ENCODE measurements around the gene CELF3.

The CELF3 gene

DNA sequence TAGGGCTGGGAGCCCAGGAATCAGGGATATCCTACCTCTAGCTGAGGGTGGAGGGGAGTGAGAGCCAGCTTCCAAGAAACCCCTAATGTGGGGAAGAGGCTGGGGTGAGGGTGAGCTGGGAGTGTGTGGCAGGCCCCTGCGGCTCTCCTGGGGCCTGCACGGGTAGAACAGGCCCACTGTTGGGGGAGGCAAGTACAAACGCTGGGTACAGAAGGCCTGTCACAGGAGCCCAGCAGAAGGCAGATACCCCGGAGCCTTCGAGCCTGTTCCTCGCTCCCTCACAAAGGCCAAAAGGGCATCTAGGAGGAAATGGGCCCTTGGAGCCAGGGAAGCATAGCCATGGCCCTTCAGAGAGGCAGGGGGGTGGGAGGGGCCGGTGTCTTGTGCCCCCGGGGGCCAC, 13.7 kb downstream of the CELF3 start:
- TF ChIP-seq GATA3 (IDR thresholded peaks at IDR 0.05; ENCODE audit: low read depth, low read length) (no peak), GATA2 (IDR thresholded peaks at IDR 0.05; ENCODE audit: low read depth, low read length) (no peak)

DNA sequence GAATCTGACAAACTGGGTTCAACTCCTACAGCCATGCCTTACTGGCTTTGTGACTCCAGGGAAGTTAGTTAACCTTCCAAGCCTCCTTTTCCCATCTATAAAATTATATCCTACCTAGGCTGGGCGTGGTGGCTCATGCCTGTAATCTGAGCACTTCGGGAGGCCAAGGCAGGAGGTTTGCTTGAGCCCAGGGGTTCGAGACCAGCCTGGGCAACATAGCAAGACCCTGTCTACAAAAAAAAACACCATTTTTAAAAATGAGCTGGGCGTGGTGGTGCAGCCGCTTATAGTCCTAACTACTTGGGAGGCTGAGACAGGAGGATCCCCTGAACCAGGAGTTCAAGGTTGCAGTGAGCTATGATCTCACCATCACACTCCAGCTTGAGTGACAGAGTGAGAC, 15.1 kb downstream of the CELF3 start:
- TF ChIP-seq GATA2 (IDR thresholded peaks at IDR 0.05; ENCODE audit: low read depth, low read length) (no peak), GATA3 (IDR thresholded peaks at IDR 0.05; ENCODE audit: low read depth, low read length) (no peak)

DNA sequence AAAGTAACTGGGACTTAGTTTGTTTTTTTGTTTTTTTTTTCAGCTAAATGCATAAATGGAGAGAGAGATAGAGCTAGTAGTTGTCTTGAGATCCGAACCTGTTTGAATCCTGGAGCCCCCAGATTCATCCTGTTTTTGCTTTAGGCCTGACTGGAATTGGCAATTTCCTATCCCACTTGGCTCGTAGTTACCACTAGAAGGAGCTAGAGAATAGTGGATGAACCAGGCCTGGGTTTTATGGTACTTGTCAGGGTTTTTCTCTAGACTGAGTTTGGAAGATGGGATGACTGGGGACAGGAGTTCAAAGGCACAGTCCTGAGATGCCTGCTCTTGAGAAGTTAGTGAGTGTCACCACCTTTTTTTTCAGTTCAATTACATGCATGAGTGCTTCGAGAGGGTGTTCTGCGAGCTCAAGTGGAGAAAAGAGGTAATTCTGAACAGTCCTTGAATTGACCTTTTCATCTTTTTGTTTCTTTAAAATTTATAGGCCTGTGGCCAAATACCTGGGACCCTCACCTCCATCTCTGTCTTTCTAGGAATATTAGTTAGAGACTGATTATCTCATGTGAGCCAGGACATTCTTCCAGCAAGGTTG, 23.4 kb downstream of the CELF3 start:
- TF ChIP-seq GATA2 (IDR thresholded peaks at IDR 0.05; ENCODE audit: low read depth, low read length) (no peak), GATA3 (IDR thresholded peaks at IDR 0.05; ENCODE audit: low read depth, low read length) (no peak)

DNA sequence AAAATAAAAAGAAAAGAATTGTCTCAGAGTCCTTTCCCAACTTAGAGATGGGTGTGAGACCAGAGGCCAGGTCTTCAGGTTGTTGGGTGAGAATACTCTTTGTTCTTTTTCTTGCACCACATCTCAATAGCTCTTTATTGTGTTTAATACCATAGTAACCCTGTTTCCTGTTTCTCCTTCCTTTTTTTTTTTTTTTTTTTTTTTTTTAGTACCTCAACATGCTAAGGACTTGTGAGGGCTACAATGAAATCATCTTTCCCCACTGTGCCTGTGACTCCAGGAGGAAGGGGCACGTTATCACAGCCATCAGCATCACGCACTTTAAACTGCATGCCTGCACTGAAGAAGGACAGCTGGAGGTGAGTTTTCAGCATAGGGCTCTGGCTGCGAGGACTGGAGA, 24.4 kb downstream of the CELF3 start:
- TF ChIP-seq GATA2 (IDR thresholded peaks at IDR 0.05; ENCODE audit: low read depth, low read length) = no peak
- no peak for TF ChIP-seq GATA3 (IDR thresholded peaks at IDR 0.05; ENCODE audit: low read depth, low read length)

DNA sequence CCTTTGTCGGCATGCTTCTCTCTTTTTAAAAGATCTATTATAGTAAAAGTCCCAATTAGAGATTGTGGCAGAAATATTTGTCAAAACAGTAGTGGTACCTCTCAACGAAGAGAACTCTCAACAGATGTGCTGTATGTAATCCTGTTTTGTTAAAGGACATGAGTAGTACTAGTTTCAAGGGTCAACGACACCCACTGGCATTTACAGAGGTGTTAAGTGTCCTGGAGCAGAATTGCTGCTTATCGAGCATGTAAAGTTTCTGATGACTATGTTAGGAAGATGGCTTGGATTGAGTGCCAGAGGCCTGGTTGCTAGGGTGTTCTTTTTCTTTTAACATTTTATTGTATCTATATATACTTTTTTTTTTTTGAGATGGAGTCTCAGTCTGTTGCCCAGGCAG, 27.1 kb downstream of the CELF3 start:
- TF ChIP-seq GATA2 (IDR thresholded peaks at IDR 0.05; ENCODE audit: low read depth, low read length) (no peak), GATA3 (IDR thresholded peaks at IDR 0.05; ENCODE audit: low read depth, low read length) (no peak)

DNA sequence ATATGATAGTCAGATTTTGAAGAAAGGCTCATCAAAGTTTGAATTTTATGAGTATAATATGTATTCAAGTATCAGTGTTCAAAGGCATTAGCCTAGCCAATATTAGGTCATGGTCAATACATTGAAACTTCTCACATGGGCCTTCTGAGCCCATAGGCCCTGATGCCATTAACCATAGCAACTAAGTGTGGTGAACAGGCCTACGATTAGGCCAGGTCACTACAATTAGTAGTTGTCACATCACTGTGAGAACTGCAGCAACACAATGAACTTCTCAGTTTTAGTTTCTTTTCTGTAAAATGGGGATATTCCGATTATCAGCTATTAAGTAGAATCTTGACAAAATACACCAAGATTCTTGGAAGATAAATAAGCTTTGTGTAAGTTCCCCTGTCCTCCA, 30.0 kb downstream of the CELF3 start:
- TF ChIP-seq GATA2 (IDR thresholded peaks at IDR 0.05; ENCODE audit: low read depth, low read length) = no peak
- no peak for TF ChIP-seq GATA3 (IDR thresholded peaks at IDR 0.05; ENCODE audit: low read depth, low read length)

DNA sequence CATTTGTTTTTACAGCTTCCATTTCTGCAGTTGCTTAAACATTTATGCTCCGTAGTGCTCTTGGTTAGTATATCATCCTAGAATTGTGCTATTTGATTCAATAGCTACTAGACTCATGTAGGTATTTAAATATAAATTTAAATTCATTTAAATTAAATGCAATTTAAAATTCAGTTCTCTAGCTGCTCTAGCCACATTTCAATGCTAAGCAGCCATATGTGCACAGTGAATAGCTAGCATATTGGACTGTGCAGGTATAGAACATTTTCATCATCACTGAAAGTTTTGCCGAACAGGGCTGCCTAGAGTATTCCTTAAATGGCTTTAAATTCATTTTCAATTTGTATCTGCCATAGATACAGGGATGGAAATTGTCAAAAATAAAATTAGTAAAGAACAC, 32.5 kb downstream of the CELF3 start:
- TF ChIP-seq GATA2 (IDR thresholded peaks at IDR 0.05; ENCODE audit: low read depth, low read length) = no peak
- no peak for TF ChIP-seq GATA3 (IDR thresholded peaks at IDR 0.05; ENCODE audit: low read depth, low read length)

DNA sequence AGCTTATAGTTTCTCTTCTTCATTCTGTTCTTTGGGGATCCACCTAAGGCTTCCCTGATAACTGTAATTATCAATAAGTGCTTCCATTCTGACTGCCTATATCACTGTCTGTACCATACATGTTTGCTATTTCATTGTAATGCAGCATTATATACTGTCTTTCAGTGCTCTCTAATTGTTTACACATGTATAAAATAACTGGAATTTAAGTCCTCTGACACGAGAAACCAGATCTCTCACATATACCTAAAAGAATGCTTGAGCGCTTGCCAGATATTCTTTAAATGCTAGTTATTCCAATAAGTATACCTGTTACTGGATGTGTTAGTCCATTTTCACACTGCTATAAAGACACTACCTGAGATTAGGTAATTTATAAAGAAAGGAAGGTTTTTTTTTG, 34.7 kb downstream of the CELF3 start:
- TF ChIP-seq GATA2 (IDR thresholded peaks at IDR 0.05; ENCODE audit: low read depth, low read length) (no peak), GATA3 (IDR thresholded peaks at IDR 0.05; ENCODE audit: low read depth, low read length) (no peak)

DNA sequence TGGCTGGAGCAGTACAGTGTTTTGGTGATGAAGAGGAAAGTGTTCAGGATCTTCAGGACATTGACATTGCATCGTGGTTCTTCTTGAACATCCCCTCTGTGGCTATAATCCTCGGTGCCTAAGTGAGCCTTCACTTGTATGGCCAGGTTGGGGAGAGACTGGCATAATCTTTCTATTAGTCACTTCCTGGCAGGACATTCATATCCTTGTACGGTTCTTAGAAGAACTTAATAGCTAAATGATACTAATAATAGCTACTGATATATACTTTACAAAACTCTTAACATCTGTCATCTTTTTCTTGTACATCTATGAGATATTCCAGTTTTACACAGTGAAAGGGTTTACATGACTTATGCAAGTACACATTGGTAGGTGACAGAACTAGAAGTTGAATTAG, 35.8 kb downstream of the CELF3 start:
- no peak for TF ChIP-seq GATA3 (IDR thresholded peaks at IDR 0.05; ENCODE audit: low read depth, low read length)
- no peak for TF ChIP-seq GATA2 (IDR thresholded peaks at IDR 0.05; ENCODE audit: low read depth, low read length)

DNA sequence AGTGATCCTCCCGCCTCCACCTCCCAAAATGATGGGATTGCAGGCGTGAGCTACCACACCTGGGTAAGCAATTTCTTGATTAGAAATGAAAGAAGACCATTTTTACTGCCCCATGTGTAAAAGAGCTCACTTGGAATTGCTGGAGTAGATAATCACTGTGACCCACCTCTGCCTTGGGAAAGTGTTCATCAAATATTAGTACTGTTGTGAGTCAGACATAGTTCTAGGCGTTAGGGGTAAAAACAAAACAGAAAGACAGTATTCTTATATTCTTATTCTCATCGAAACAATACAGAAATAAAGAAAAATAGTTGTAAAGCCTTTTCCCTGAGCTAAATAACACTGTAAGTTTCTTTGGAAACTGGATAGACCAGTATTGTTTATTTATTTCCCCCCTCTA, 36.2 kb downstream of the CELF3 start:
- no peak for TF ChIP-seq GATA3 (IDR thresholded peaks at IDR 0.05; ENCODE audit: low read depth, low read length)

DNA sequence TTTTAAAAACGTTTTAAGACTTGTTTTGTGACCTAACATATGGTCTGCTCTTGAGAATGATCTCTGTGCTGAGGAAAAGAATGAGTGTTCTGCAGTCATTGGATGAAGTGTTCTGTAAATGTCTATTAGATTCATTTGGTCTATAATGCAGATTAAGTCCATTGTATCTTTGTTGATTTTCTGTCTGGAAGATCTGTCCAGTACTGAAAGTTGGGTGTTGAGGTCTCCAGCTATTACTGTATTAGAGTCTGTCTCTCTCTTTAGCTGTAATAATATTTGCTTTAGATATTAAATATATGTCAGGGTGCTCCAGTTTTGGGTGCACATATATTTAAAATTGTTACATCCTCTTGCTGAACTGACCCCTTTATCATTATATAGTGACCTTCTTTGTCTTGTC, 43.2 kb downstream of the CELF3 start:
- TF ChIP-seq GATA2 (IDR thresholded peaks at IDR 0.05; ENCODE audit: low read depth, low read length) (no peak), GATA3 (IDR thresholded peaks at IDR 0.05; ENCODE audit: low read depth, low read length) (no peak)

DNA sequence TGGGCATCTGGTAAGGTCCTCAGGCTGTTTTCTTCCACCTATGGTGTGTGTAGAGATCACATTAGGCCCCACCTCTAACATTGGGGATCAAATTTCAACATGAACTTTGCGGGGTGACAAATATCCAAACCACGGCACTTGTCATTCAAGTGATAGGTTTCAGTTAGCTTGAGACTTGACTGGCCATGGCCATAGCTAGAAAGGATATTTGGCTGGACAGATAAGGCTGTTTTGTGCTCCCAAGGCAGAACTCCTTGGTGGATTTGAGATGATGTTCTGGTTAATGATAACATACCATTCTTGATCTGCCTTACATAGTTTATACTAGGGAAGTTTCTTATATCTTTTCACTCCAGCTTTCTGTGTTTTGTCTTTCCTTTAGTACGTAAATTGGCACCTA, 48.5 kb downstream of the CELF3 start:
- TF ChIP-seq GATA2 (IDR thresholded peaks at IDR 0.05; ENCODE audit: low read depth, low read length) (no peak), GATA3 (IDR thresholded peaks at IDR 0.05; ENCODE audit: low read depth, low read length) (no peak)

DNA sequence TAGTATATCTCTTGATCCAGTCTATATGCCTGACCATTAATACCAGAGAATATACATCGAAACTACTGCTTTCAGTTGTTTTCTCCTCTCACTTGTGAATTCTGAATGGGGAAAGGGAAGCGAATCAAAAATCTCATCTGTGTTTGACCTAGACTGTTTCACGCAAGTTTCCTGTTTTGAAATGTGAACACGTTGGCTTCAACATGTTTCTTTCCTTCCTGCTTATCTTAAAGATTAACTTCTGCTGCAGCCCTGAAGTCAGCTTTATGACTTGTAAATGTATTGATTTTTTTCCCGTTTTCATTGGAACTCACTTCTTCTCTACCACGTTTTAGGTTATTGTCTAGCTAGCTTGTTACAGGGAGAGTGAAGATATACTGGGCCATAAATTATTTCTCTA, 54.9 kb downstream of the CELF3 start:
- TF ChIP-seq GATA2 (IDR thresholded peaks at IDR 0.05; ENCODE audit: low read depth, low read length) (no peak), GATA3 (IDR thresholded peaks at IDR 0.05; ENCODE audit: low read depth, low read length) (no peak)

DNA sequence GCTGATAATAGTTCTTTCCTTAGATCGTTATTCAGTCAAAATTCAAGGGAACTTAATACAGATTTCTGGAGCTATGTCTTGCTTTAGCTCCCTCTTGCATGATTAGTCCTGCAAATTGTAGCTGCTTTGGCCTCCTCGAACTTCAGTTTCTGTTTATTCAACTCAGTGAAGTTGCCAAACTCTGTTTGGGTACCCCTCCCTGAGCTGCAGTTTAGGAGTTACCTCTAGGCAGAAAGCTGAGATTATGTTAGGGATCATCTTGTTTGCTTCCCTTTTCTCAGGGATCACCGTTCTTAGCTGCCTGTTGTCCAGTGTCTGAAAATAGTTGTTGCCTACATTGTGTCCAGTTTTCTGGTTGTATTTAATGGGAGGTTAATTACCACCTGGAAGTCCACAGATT, 61.2 kb downstream of the CELF3 start:
- TF ChIP-seq GATA3 (IDR thresholded peaks at IDR 0.05; ENCODE audit: low read depth, low read length) = no peak
- TF ChIP-seq GATA2 (IDR thresholded peaks at IDR 0.05; ENCODE audit: low read depth, low read length) = no peak

DNA sequence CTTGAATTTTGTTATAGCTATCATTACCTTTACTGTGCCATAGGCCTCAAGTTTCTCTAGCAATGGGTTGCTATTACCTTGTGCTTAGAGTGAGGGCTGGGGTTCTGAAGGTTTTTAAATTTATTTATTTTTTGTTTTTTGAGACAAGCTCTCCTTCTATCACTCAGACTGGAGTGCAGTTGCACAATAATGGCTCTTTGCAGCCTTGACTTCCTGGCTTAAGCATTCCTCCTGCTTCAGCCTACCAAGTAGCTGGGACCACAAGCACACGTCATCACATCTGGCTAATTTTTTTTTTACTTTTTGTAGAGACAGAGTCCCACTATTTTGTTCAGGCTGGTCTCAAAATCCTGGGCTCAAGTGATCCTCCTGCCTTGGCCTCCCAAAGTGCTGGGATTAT, 63.2 kb downstream of the CELF3 start:
- TF ChIP-seq GATA3 (IDR thresholded peaks at IDR 0.05; ENCODE audit: low read depth, low read length) = no peak
- no peak for TF ChIP-seq GATA2 (IDR thresholded peaks at IDR 0.05; ENCODE audit: low read depth, low read length)
